ENCODE results near the gene MAU2. TPM values are rescaled to one million over a fixed set of nuclear protein-coding genes. Genes with fewer than 3 reads are reported as not detected.

MAU2 gene
- total RNA-seq, 1 donor from 2014 or later = 45.4 TPM

DNA sequence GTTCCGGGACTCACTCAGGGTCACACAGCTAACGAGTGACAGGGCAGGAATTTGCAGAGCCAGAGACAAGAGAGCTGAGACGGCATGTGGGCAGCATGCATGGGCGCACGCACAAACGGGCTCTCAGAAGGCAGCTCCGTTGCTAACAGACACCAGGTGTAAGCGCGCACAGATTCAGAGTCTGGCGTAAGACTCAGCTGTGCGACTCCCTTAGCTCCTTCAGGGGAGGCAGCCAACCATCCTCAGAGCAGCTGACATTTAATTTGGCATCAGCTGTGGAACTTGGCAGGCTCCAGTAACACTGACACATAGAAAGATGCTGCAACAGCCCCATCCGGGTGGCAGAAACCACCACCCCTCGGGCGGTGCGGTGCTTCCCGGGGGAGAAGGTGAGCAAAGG is 40.1 kb upstream of the MAU2 start:
- Mint-ChIP-seq H3K9me3 (ENCODE audit: low read depth) (peaks cover 4% of the 10 kb centered on the region), H3K36me3 (ENCODE audit: low read depth) (peaks cover 19% of the 10 kb centered on the region), H3K4me1 (ENCODE audit: low read depth) (peaks cover 18% of the 10 kb centered on the region), H3K4me3 (ENCODE audit: unreplicated experiment) (no peak overlapping the region), H3K27me3 (ENCODE audit: low read depth) (no peaks in the 10 kb centered on the region), H3K27ac (ENCODE audit: unreplicated experiment) (no peak overlapping the region)
- DNase-seq (ENCODE audit: low spot score) = no peak
- TF ChIP-seq, protein P1, sequence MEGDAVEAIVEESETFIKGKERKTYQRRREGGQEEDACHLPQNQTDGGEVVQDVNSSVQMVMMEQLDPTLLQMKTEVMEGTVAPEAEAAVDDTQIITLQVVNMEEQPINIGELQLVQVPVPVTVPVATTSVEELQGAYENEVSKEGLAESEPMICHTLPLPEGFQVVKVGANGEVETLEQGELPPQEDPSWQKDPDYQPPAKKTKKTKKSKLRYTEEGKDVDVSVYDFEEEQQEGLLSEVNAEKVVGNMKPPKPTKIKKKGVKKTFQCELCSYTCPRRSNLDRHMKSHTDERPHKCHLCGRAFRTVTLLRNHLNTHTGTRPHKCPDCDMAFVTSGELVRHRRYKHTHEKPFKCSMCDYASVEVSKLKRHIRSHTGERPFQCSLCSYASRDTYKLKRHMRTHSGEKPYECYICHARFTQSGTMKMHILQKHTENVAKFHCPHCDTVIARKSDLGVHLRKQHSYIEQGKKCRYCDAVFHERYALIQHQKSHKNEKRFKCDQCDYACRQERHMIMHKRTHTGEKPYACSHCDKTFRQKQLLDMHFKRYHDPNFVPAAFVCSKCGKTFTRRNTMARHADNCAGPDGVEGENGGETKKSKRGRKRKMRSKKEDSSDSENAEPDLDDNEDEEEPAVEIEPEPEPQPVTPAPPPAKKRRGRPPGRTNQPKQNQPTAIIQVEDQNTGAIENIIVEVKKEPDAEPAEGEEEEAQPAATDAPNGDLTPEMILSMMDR (IDR thresholded peaks at IDR 0.05) = no peak

GRCh38 chr19:19285686-19286085 is 34.9 kb upstream of the MAU2 start:
- no peak overlapping the region for H3K27ac Mint-ChIP-seq (ENCODE audit: unreplicated experiment)
- no peaks in the 10 kb centered on the region for H3K27me3 Mint-ChIP-seq (ENCODE audit: low read depth)
- H3K36me3 Mint-ChIP-seq (ENCODE audit: low read depth) = peaks cover 25% of the 10 kb centered on the region
- no peaks in the 10 kb centered on the region for H3K4me1 Mint-ChIP-seq (ENCODE audit: low read depth)
- no peak for DNase-seq (ENCODE audit: low spot score)
- H3K4me3 Mint-ChIP-seq (ENCODE audit: unreplicated experiment) = no peak overlapping the region
- TF ChIP-seq, protein P1 (IDR thresholded peaks at IDR 0.05) = no peak
- peaks cover 4% of the 10 kb centered on the region for H3K9me3 Mint-ChIP-seq (ENCODE audit: low read depth)

GRCh38 chr19:19292607-19293006 is 28.0 kb upstream of the MAU2 start:
- Mint-ChIP-seq H3K4me1 (ENCODE audit: low read depth) (no peaks in the 10 kb centered on the region), H3K27me3 (ENCODE audit: low read depth) (no peaks in the 10 kb centered on the region), H3K4me3 (ENCODE audit: unreplicated experiment) (no peak overlapping the region), H3K9me3 (ENCODE audit: low read depth) (no peaks in the 10 kb centered on the region), H3K36me3 (ENCODE audit: low read depth) (peaks cover 29% of the 10 kb centered on the region), H3K27ac (ENCODE audit: unreplicated experiment) (no peak overlapping the region)
- DNase-seq (ENCODE audit: low spot score) = no peak
- TF ChIP-seq, protein P1 (IDR thresholded peaks at IDR 0.05) = no peak

DNA sequence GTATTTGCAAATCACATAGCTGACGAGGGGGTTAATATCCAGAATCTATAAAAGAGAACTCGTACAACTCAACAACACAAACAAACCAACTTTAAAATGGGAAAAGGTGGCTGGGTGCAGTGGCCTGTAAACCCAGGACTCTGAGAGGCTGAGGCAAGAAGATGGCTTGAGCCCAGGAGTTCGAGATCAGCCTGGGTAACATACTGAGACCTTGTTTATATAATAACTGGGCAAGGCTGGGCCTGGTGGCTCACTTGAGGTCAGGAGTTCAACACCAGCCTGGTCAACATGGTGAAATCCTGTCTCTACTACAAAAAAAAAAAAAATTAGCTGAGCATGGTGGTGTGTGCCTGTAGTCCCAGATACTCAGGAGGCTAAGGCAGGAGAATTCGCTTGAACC is 25.7 kb upstream of the MAU2 start:
- H3K27ac Mint-ChIP-seq (ENCODE audit: unreplicated experiment) = no peak overlapping the region
- no peaks in the 10 kb centered on the region for H3K27me3 Mint-ChIP-seq (ENCODE audit: low read depth)
- H3K4me3 Mint-ChIP-seq (ENCODE audit: unreplicated experiment) = no peak overlapping the region
- H3K9me3 Mint-ChIP-seq (ENCODE audit: low read depth) = no peaks in the 10 kb centered on the region
- no peak for DNase-seq (ENCODE audit: low spot score)
- TF ChIP-seq, protein P1 (IDR thresholded peaks at IDR 0.05) = no peak
- H3K4me1 Mint-ChIP-seq (ENCODE audit: low read depth) = no peaks in the 10 kb centered on the region
- peaks cover 22% of the 10 kb centered on the region for H3K36me3 Mint-ChIP-seq (ENCODE audit: low read depth)

- H3K4me1 Mint-ChIP-seq (ENCODE audit: low read depth) = no peaks in the 10 kb centered on the region
- no peak overlapping the region for H3K27ac Mint-ChIP-seq (ENCODE audit: unreplicated experiment)
- TF ChIP-seq, protein P1 (IDR thresholded peaks at IDR 0.05) = no peak
- H3K9me3 Mint-ChIP-seq (ENCODE audit: low read depth) = no peaks in the 10 kb centered on the region
- peaks cover 19% of the 10 kb centered on the region for H3K36me3 Mint-ChIP-seq (ENCODE audit: low read depth)
- H3K4me3 Mint-ChIP-seq (ENCODE audit: unreplicated experiment) = no peak overlapping the region
- DNase-seq (ENCODE audit: low spot score) = no peak
- no peaks in the 10 kb centered on the region for H3K27me3 Mint-ChIP-seq (ENCODE audit: low read depth)
These were observed 23.5 kb upstream of the MAU2 start for GRCh38 chr19:19296953-19297689.
